Measurements from ENCODE around the gene FAS.

The FAS gene

GRCh38 chr10:88990384-88991160, at the start of gene FAS:
Gene FAS (plus strand): TSS chr10:88990798. CDS start chr10:88990877, 79 bp downstream.
- peak; percentile 50 for DNase-seq (ENCODE audit: low read depth, low spot score)

- no peak for DNase-seq (ENCODE audit: low read depth, low spot score)
Observed at GRCh38 chr10:88941026-88941425, 49.6 kb upstream of the FAS start.

GRCh38 chr10:88943778-88944177, 46.8 kb upstream of the FAS start:
- DNase-seq (ENCODE audit: low read depth, low spot score) = no peak

- no peak for DNase-seq (ENCODE audit: low read depth, low spot score)
Observed at GRCh38 chr10:88944813-88945212, 45.8 kb upstream of the FAS start.

GRCh38 chr10:88946200-88946599, 44.4 kb upstream of the FAS start:
- no peak for DNase-seq (ENCODE audit: low read depth, low spot score)

GRCh38 chr10:88946965-88947590, 43.5 kb upstream of the FAS start:
- no peak for DNase-seq (ENCODE audit: low read depth, low spot score)

GRCh38 chr10:88949051-88949450, 41.5 kb upstream of the FAS start:
- no peak for DNase-seq (ENCODE audit: low read depth, low spot score)

- DNase-seq (ENCODE audit: low read depth, low spot score) = no peak
Observed at GRCh38 chr10:88949912-88950837, 40.4 kb upstream of the FAS start.

- peak; percentile 28 for DNase-seq (ENCODE audit: low read depth, low spot score)
Observed at GRCh38 chr10:88952647-88953111, 37.9 kb upstream of the FAS start, which contains the start of gene ACTA2. Gene ACTA2 (minus strand): TSS chr10:88952773. CDS start chr10:88948930, 3,843 bp downstream.

- DNase-seq (ENCODE audit: low read depth, low spot score) = no peak
Observed at GRCh38 chr10:88953662-88954061, 36.9 kb upstream of the FAS start.

GRCh38 chr10:88954458-88955083, 36.0 kb upstream of the FAS start:
- no peak for DNase-seq (ENCODE audit: low read depth, low spot score)

GRCh38 chr10:88957381-88957780, 33.2 kb upstream of the FAS start:
- no peak for DNase-seq (ENCODE audit: low read depth, low spot score)

GRCh38 chr10:88958721-88959120, 31.9 kb upstream of the FAS start:
- DNase-seq (ENCODE audit: low read depth, low spot score) = no peak

- DNase-seq (ENCODE audit: low read depth, low spot score) = no peak
Observed at GRCh38 chr10:88960802-88961201, 29.8 kb upstream of the FAS start.

GRCh38 chr10:88961266-88961665, 29.3 kb upstream of the FAS start:
- DNase-seq (ENCODE audit: low read depth, low spot score) = no peak

GRCh38 chr10:88962336-88962735, 28.3 kb upstream of the FAS start:
- DNase-seq (ENCODE audit: low read depth, low spot score) = no peak

GRCh38 chr10:88963318-88963717, 27.3 kb upstream of the FAS start:
- DNase-seq (ENCODE audit: low read depth, low spot score) = no peak

GRCh38 chr10:88964360-88964759, 26.2 kb upstream of the FAS start:
- no peak for DNase-seq (ENCODE audit: low read depth, low spot score)

- no peak for DNase-seq (ENCODE audit: low read depth, low spot score)
Observed at GRCh38 chr10:88964869-88965415, 25.7 kb upstream of the FAS start.

- DNase-seq (ENCODE audit: low read depth, low spot score) = no peak
Observed at GRCh38 chr10:88966797-88967196, 23.8 kb upstream of the FAS start.

GRCh38 chr10:88968391-88968790, 22.2 kb upstream of the FAS start:
- DNase-seq (ENCODE audit: low read depth, low spot score) = no peak
